Esophagus squamous epithelium (tissue), 4 donors: ENCODE results near the gene CAPN6.

Experiments used
- CTCF ChIP-seq, 6 experiments: fragments of 450-650 bp in 4 of 6; fragments of 200-600 bp in 2 of 6; sonication (generic) in 2 of 6; IDR thresholded peaks; one replicate each; pipeline ENCODE4 v1.5.1; 2016 to 2019; ENCODE audit warnings: antibody characterized with exemption in 6 of 6, mild to moderate bottlenecking in 4 of 6, moderate library complexity in 4 of 6
- POLR2A ChIP-seq, 4 donors: fragments of 450-650 bp; IDR thresholded peaks; one replicate each; pipeline ENCODE4 v1.6.1; 2017; ENCODE audit warnings: antibody characterized with exemption in 4 of 4, mild to moderate bottlenecking in 4 of 4, moderate library complexity in 3 of 4

- TF ChIP-seq POLR2A (IDR thresholded peaks at IDR 0.05) (no peak), CTCF (IDR thresholded peaks at IDR 0.05) (no peak)
These were observed 70.0 kb downstream of the CAPN6 start for GRCh38 chrX:111200327-111200726.
